MCF 10A (cell line): ENCODE measurements around the gene PDE4DIP. TPM values are rescaled to one million over a fixed set of nuclear protein-coding genes. Genes with fewer than 3 reads are reported as not detected.
A peak's percentile ranks its signal among the peaks of the same experiment; 100 is the strongest.
"Not testable (repeated sequence)": the region's sequence is repeated elsewhere in the genome, so short reads cannot be mapped to it uniquely, and the experiment has no call there.

Experiments used
- BruUV-seq: library from RNA; stranded (reverse); fragments of 400-500 nt; replicated peaks from 2 replicates; lab custom pipeline; 2021; lab: Mats Ljungman, UMichigan
- CTCF ChIA-PET: fragments of 300-600 bp; sonication (Branson Sonifier 250); formaldehyde crosslinking; extraction: SDS; loops from one replicate; lab custom pipeline; 2021; ENCODE audit warnings: antibody characterized with exemption, inconsistent platforms; lab: Yijun Ruan, JAX
- POLR2A ChIA-PET: fragments of 300-600, 350-650 bp; sonication (Branson Sonifier 250); formaldehyde crosslinking; extraction: SDS; loops from one replicate; lab custom pipeline; 2020; ENCODE audit warnings: antibody characterized with exemption, inconsistent platforms; lab: Yijun Ruan, JAX
- DNase-seq: peaks from one replicate; pipeline ENCODE4 v3.0.0-alpha.2; 2018; ENCODE audit not compliant: unreplicated experiment
- H3K27ac Mint-ChIP-seq: one replicate; pipeline ENCODE4 v1.8.0; 2022; ENCODE audit warnings: mild to moderate bottlenecking, low read depth, mixed read lengths; ENCODE audit not compliant: unreplicated experiment
- H3K27me3 Mint-ChIP-seq: one replicate; pipeline ENCODE4 v1.8.0; 2022; ENCODE audit warnings: mixed read lengths; ENCODE audit not compliant: insufficient read depth, unreplicated experiment
- H3K36me3 Mint-ChIP-seq: one replicate; pipeline ENCODE4 v1.8.0; 2022; ENCODE audit warnings: mild to moderate bottlenecking, moderate library complexity, mixed read lengths; ENCODE audit not compliant: insufficient read depth, unreplicated experiment
- H3K4me1 Mint-ChIP-seq: one replicate; pipeline ENCODE4 v1.8.0; 2022; ENCODE audit warnings: mixed read lengths; ENCODE audit not compliant: insufficient read depth, unreplicated experiment
- H3K4me3 Mint-ChIP-seq: one replicate; pipeline ENCODE4 v1.8.0; 2022; ENCODE audit warnings: mild to moderate bottlenecking, moderate library complexity, mixed read lengths; ENCODE audit not compliant: unreplicated experiment
- H3K9me3 Mint-ChIP-seq: one replicate; pipeline ENCODE4 v1.8.0; 2022; ENCODE audit warnings: mixed read lengths; ENCODE audit not compliant: unreplicated experiment
- intact Hi-C: fragments of 100-400 bp; cut with micrococcal nuclease; formaldehyde crosslinking; loops from 2 replicates; pipeline ENCODE4 v1.14.1; 2022
- total RNA-seq: library from RNA; stranded (reverse); gene quantifications from 2 replicates; pipeline ENCODE4 v1.2.3, GENCODE V29; 2022

The PDE4DIP gene
- total RNA-seq, 1 experiment from 2014 or later, result 79.6 TPM

DNA sequence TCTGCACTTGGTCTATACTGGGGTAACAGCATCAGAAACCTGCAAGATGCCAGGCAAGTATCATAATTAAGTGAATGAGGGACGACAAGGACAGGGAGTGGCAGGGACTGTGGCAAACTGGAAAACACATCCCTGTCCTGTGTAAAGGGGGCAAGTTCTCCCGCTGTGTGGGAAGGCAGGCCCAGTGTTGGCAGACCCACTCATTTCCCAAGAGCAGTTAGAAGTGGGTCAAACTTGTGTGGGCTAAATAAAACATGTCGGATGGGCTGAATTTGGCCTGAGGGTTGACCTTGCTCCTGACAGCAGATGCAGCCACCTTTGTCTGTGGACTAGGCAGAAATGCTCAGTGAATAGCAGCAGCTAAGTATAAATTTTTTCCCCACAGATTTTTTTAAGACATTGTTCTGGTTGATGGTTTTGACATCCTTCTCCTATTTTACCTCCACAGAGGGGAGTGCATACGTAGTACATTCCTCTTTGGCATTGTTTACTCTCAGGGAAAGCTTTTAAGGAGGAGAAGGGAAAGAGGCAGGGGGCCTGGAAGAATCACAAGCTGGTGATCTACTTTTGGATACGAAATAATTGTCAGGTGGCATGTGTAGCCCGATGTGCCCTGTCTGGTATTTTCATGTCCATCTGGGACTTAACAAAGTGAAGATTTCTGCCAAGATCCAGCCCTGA is 16.5 kb downstream of the PDE4DIP start:
- intact Hi-C loops, H3K9me3 Mint-ChIP-seq, H3K27me3 Mint-ChIP-seq, POLR2A ChIA-PET, H3K4me3 Mint-ChIP-seq, H3K4me1 Mint-ChIP-seq, H3K27ac Mint-ChIP-seq, BruUV-seq, CTCF ChIA-PET, H3K36me3 Mint-ChIP-seq, DNase-seq: not testable (repeated sequence)

DNA sequence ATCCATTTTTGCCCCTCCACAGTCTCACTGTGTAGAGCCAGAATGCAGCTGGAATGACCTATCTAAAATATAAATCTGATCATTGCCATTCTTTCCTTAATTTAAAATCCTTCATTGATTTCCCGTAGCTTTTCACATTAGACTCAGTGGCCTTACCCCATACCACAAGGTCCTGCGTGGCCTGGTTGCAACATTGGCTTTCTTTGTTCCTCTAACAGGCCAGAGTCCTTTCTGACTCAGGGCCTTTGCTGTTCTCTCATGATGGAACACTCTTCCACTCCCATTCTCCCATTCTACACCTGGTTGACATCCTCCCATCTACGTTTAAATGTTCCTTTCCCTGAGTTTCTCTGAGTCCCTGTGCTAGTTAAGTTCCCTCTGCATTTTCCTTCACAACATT is 18.4 kb downstream of the PDE4DIP start:
- H3K27ac Mint-ChIP-seq, H3K27me3 Mint-ChIP-seq, BruUV-seq, H3K36me3 Mint-ChIP-seq, H3K4me1 Mint-ChIP-seq, H3K9me3 Mint-ChIP-seq, POLR2A ChIA-PET, intact Hi-C loops, H3K4me3 Mint-ChIP-seq, CTCF ChIA-PET, DNase-seq: not testable (repeated sequence)

DNA sequence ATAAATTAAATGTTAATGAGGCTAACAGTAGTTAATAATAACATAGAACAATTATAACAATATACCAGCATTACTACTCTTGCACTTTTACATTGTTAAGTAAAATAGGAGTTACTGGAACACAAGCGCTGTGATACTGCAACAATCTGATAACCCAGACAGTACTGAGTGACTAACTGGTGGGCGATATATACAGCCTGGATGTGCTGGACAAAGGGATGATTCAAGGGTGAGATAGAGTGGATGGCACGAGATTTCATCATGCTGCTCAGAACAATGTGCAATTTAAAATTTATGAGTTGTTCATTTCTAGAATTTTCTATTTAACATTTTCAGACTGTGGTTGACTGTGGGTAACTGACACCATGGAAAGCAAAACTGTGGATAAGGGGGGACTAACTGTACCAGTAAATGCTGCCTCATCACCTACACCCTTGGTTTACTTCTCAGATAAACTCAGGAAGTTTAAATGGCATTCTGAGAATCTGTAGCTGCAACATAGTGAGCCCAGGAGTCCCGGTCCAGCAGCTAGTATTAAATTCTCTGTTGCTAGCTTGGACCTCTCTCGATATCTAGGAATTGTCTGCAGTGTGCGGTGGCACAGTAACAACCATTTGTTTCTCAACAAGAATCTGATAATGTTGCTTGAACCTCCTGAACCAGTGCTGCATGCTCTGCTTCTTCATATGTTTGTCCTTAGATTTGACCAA is 24.9 kb downstream of the PDE4DIP start:
- H3K27me3 Mint-ChIP-seq, DNase-seq, intact Hi-C loops, H3K36me3 Mint-ChIP-seq, CTCF ChIA-PET, H3K4me1 Mint-ChIP-seq, H3K27ac Mint-ChIP-seq, H3K9me3 Mint-ChIP-seq, POLR2A ChIA-PET, H3K4me3 Mint-ChIP-seq, BruUV-seq: not testable (repeated sequence)

DNA sequence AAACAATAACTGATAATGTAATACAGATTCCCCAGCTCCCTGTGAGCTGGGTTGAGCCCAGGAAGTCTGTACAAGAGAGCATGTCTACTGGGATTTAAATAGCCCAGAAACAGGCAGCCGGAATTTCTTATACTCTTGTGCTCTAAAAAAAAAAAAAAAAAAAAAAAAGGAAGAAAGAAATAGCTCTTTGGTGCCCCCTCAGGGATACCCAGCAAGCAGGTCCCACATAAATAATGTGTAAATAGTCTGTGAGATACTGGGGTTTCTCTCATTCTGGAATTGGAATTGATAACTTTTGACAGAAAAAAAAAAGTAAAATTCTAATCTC is 25.4 kb downstream of the PDE4DIP start:
- H3K27ac Mint-ChIP-seq, H3K9me3 Mint-ChIP-seq, DNase-seq, H3K36me3 Mint-ChIP-seq, intact Hi-C loops, H3K4me3 Mint-ChIP-seq, H3K4me1 Mint-ChIP-seq, H3K27me3 Mint-ChIP-seq, CTCF ChIA-PET, POLR2A ChIA-PET: not testable (repeated sequence)
- TSS peak; percentile 71 for BruUV-seq

DNA sequence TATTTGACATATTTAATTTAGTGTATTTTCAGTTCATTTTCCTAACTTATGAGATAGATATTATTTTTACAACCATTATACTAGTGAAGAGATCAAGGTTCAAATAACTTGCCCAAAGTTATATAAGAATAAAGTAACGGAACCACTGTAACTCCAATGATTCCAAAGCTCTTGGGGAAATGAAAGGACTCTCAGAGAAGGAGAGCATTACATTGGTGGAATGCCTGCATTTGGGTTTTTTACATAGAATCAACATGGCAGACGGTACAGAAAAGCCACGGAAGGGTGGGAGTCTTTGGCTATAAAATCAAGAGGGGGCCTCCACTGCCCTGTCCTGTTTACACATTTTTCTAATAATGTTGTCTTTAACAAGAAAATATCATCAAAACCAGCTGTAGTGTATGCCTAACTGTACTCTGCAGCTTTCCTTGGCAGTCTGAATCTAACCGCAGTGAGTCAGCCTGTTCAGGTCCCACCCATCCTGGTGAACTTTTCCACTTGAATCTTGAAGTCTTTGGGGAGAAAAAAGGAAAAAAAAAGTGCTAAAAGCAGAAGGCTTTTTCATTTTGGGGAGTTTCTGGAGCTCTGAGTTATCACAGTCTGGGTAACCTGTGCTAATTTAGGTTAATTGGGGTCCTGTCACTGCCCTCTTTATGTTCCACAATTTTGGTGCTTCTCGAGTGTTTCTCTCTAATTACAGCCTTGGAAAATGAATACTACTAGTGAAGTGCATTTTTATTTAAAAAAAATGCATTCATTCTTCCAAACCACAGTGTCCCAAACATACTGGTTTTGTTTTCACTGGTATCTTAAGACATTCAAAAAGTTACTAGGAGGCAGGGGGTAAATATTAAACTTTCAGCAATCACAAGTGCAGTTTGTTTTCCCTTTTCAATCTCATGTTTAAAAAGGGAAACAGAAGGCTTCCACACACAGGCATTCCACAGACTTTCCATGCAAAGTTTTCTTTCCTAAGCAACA is 30.5 kb downstream of the PDE4DIP start:
- H3K4me3 Mint-ChIP-seq, POLR2A ChIA-PET, H3K27me3 Mint-ChIP-seq, intact Hi-C loops, BruUV-seq, DNase-seq, H3K36me3 Mint-ChIP-seq, H3K9me3 Mint-ChIP-seq, CTCF ChIA-PET, H3K27ac Mint-ChIP-seq, H3K4me1 Mint-ChIP-seq: not testable (repeated sequence)

DNA sequence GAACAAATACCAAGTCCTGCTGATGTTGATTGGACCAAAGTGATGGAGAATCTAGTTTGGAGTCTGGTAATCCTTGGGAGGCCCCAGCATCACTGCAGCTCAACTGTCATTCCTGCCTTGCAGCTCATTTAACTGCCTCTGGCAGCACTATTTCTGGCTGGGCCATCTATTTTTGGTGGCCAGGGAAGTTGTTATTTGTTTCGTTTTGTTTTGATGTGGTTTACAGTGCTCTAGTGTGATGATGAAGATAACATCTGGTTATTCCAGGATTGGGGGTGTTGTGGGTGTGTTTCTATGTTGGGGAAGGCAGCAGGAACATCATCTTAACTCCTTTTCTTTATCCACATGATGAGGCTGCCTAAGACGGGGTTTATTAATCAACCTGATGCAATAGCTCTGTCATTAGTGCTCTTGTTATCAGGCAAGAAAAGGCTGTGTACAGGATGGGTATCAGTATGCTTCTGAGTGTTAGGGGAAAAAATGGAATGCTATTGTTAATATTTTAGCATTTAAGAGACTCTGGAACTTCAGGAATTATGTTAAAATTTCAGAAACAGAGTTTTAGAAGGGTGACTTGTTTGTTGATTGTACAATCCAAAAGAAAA is 35.7 kb downstream of the PDE4DIP start:
- H3K36me3 Mint-ChIP-seq, BruUV-seq, H3K4me1 Mint-ChIP-seq, DNase-seq, intact Hi-C loops, H3K9me3 Mint-ChIP-seq, H3K27me3 Mint-ChIP-seq, H3K27ac Mint-ChIP-seq, CTCF ChIA-PET, H3K4me3 Mint-ChIP-seq, POLR2A ChIA-PET: not testable (repeated sequence)

DNA sequence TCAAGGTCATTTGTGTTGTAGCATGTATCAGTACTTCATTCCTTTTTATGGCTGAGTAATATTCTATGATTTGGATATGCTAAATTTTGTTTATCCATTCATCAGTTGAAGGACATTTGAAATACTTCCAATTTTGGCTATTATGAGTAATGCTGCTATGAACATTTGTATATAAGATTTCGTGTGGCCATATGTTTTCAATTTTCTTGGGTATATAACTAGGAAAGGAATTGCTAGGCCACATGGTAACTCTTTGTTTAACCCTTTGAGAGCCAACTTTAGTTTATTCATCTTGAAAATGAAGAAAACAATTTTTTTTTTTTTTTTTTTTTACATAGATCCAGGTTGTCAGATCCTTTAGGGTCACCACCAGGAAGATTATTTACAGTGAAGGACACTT is 37.0 kb downstream of the PDE4DIP start:
- H3K27ac Mint-ChIP-seq, H3K9me3 Mint-ChIP-seq, H3K36me3 Mint-ChIP-seq, DNase-seq, BruUV-seq, H3K27me3 Mint-ChIP-seq, intact Hi-C loops, H3K4me1 Mint-ChIP-seq, H3K4me3 Mint-ChIP-seq, POLR2A ChIA-PET, CTCF ChIA-PET: not testable (repeated sequence)

DNA sequence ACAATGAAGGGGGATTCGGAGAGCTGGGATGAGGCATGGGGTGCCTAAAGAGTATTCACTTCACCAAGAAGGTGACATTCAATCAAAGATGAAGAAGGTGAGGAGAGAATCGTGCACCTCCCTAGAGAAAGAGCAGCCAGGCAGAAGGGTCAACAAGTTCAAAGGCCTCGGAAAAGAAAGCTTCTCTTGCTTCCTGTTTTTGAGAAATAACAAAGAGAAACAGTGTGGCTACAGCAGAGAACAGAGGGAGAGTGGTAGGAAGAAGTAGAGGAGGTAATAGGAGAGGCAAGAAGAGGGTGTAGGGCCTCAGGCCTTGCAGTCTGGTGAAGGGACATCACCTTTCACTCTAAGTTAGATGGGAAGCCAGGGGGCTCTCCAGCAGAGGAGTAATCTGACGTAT is 41.0 kb downstream of the PDE4DIP start:
- DNase-seq, BruUV-seq, H3K4me3 Mint-ChIP-seq, POLR2A ChIA-PET, H3K36me3 Mint-ChIP-seq, H3K9me3 Mint-ChIP-seq, H3K27me3 Mint-ChIP-seq, H3K4me1 Mint-ChIP-seq, intact Hi-C loops, CTCF ChIA-PET, H3K27ac Mint-ChIP-seq: not testable (repeated sequence)
